ENCODE data around the gene CASP6.
A peak's percentile ranks its signal among the peaks of the same experiment; 100 is the strongest.

The CASP6 gene

GRCh38 chr4:109672169-109672930 is 30.9 kb downstream of the CASP6 start:
- DNase-seq (ENCODE audit: low read depth in 2 of 2): no peak

- DNase-seq (ENCODE audit: low read depth in 2 of 2): no peak
These were observed 31.9 kb downstream of the CASP6 start for GRCh38 chr4:109671350-109671749.

- no peak for DNase-seq (ENCODE audit: low read depth in 2 of 2)
These were observed 37.3 kb downstream of the CASP6 start for GRCh38 chr4:109665783-109666485.

GRCh38 chr4:109662771-109663170 is 40.5 kb downstream of the CASP6 start:
- DNase-seq (ENCODE audit: low read depth in 2 of 2): no peak

- DNase-seq (ENCODE audit: low read depth in 2 of 2): no peak
These were observed 41.1 kb downstream of the CASP6 start for GRCh38 chr4:109662116-109662515.

GRCh38 chr4:109658871-109659410 is 44.3 kb downstream of the CASP6 start:
- DNase-seq (ENCODE audit: low read depth in 2 of 2): no peak

GRCh38 chr4:109657854-109658418 is 45.3 kb downstream of the CASP6 start:
- DNase-seq (ENCODE audit: low read depth in 2 of 2): peak; percentile 1 to 2

- DNase-seq (ENCODE audit: low read depth in 2 of 2): no peak
These were observed 47.8 kb downstream of the CASP6 start for GRCh38 chr4:109655396-109655795.

- DNase-seq (ENCODE audit: low read depth in 2 of 2): no peak
These were observed 53.4 kb downstream of the CASP6 start for GRCh38 chr4:109649872-109650271.

- DNase-seq (ENCODE audit: low read depth in 2 of 2): no peak
These were observed 54.2 kb downstream of the CASP6 start for GRCh38 chr4:109648997-109649575.

GRCh38 chr4:109648266-109648996 is 54.8 kb downstream of the CASP6 start:
- DNase-seq (ENCODE audit: low read depth in 2 of 2): no peak

GRCh38 chr4:109645874-109646710 is 57.2 kb downstream of the CASP6 start:
- no peak for DNase-seq (ENCODE audit: low read depth in 2 of 2)

GRCh38 chr4:109640644-109641043 is 62.6 kb downstream of the CASP6 start:
- DNase-seq (ENCODE audit: low read depth in 2 of 2): no peak
